GM19397 (cell line): ENCODE measurements around the gene NUPR2.
"Not testable (repeated sequence)": the region's sequence is repeated elsewhere in the genome, so short reads cannot be mapped to it uniquely, and the experiment has no call there.

Experiments used
- ATAC-seq: cut with Tn5 transposase; IDR thresholded peaks from one replicate; pipeline ENCODE4 v1.9.1; 2021; ENCODE audit warnings: mild to moderate bottlenecking, moderate library complexity; ENCODE audit not compliant: unreplicated experiment

Gene NUPR2

GRCh38 chr7:56115852-56116538, at the start of gene NUPR2:
Gene NUPR2 (minus strand): TSS chr7:56116417. CDS start chr7:56116314, 103 bp downstream.
- ATAC-seq: no peak

GRCh38 chr7:56157238-56157790, 41.1 kb upstream of the NUPR2 start:
- no peak for ATAC-seq

- not testable (repeated sequence) for ATAC-seq
These were observed 14.8 kb upstream of the NUPR2 start for GRCh38 chr7:56131062-56131461.

- no peak for ATAC-seq
These were observed 11.2 kb upstream of the NUPR2 start for GRCh38 chr7:56127241-56127975.

GRCh38 chr7:56125831-56126230, 9.6 kb upstream of the NUPR2 start:
- ATAC-seq: no peak

GRCh38 chr7:56124981-56125380, 8.8 kb upstream of the NUPR2 start:
- ATAC-seq: no peak

- no peak for ATAC-seq
These were observed 5.2 kb upstream of the NUPR2 start for GRCh38 chr7:56121440-56121839.

GRCh38 chr7:56112244-56112643, 4.0 kb downstream of the NUPR2 start:
- not testable (repeated sequence) for ATAC-seq

GRCh38 chr7:56110611-56111010, 5.6 kb downstream of the NUPR2 start:
- no peak for ATAC-seq

GRCh38 chr7:56107954-56108258, 8.3 kb downstream of the NUPR2 start:
- no peak for ATAC-seq

- ATAC-seq: peak; percentile 100
These were observed 9.8 kb downstream of the NUPR2 start, which contains the start of gene CHCHD2 for GRCh38 chr7:56106108-56107073. Gene CHCHD2 (minus strand): TSS chr7:56106476. CDS start chr7:56106413, 63 bp downstream.

- ATAC-seq: no peak
These were observed 10.7 kb downstream of the NUPR2 start for GRCh38 chr7:56105508-56105907.

GRCh38 chr7:56104138-56104537, 12.1 kb downstream of the NUPR2 start:
- ATAC-seq: not testable (repeated sequence)

GRCh38 chr7:56099653-56100052, 16.6 kb downstream of the NUPR2 start:
- no peak for ATAC-seq

GRCh38 chr7:56098187-56099008, 17.8 kb downstream of the NUPR2 start:
- ATAC-seq: not testable (repeated sequence)

GRCh38 chr7:56097700-56098099, 18.5 kb downstream of the NUPR2 start:
- ATAC-seq: no peak

GRCh38 chr7:56092789-56093531, 23.3 kb downstream of the NUPR2 start, which contains the start of gene PHKG1:
Gene PHKG1 (minus strand): TSS chr7:56092952. CDS start chr7:56088941, 4,011 bp downstream.
- ATAC-seq: no peak

GRCh38 chr7:56092388-56092787, 23.8 kb downstream of the NUPR2 start:
- not testable (repeated sequence) for ATAC-seq

GRCh38 chr7:56091591-56091990, 24.6 kb downstream of the NUPR2 start:
- ATAC-seq: no peak
